ENCODE measurements around the gene IFI6.

DNA sequence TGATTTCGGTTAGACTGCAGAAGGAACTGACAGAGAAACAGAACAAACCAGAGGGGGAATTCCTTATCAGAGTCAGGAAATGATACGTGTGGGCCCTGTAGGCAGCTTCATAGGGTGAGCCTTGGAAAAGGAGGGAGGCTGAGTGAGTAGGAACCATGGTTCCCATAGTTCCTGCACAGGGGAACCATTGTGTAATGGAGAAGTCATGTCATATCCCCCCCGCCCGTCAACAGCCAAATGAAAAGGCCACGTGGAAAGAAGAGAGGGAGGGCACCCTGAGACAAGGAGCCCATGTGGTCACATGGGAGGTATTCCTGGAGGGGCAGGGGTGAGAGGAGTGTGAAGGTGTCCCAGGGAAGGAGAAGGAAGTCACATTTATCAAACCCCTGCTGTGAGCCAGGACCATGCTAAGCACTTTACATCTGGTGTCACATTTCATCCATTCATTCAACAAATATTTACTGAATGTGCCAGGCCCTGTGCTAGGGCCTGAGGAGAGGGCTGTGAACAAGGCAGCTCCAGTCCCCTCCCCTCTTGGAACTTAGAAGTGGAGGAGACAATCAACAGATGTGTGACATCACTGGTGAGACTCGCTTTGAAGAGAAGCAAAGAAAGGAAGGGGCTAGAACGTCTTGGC, 21.3 kb downstream of the IFI6 start:
- TF ChIP-seq SP1 (IDR thresholded peaks at IDR 0.05; ENCODE audit: low read depth, low read length) (no peak), POLR2A (IDR thresholded peaks at IDR 0.05; ENCODE audit: control extremely low read depth in 1 of 2, low read depth in 2 of 2, low read length in 2 of 2) (no peak), MAFK (IDR thresholded peaks at IDR 0.05; ENCODE audit: low read depth, low read length) (no peak), JUND (IDR thresholded peaks at IDR 0.05; ENCODE audit: low read length) (peak; percentile 24; the same call in 1 of the 2 replicates), SRF (IDR thresholded peaks at IDR 0.05; ENCODE audit: low read depth, low read length) (no peak), EZH2 (IDR thresholded peaks at IDR 0.05; ENCODE audit: low read depth, low read length, severe bottlenecking) (no peak), CEBPB (IDR thresholded peaks at IDR 0.05; ENCODE audit: low read depth, low read length) (no peak), GABPA (IDR thresholded peaks at IDR 0.05; ENCODE audit: borderline replicate concordance, insufficient read depth, low read length) (no peak), HDAC2 (IDR thresholded peaks at IDR 0.05; ENCODE audit: borderline replicate concordance in 1 of 2, low read depth in 2 of 2, low read length in 2 of 2) (peak in 1 of 2 experiments; percentile 72; a peak in 1 of 4 replicates), RXRA (IDR thresholded peaks at IDR 0.05; ENCODE audit: insufficient read depth, low read depth, low read length) (no peak)
- TF ChIP-seq, protein P1, sequence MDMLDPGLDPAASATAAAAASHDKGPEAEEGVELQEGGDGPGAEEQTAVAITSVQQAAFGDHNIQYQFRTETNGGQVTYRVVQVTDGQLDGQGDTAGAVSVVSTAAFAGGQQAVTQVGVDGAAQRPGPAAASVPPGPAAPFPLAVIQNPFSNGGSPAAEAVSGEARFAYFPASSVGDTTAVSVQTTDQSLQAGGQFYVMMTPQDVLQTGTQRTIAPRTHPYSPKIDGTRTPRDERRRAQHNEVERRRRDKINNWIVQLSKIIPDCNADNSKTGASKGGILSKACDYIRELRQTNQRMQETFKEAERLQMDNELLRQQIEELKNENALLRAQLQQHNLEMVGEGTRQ (IDR thresholded peaks at IDR 0.05; ENCODE audit: low read length) = no peak
- TF ChIP-seq, protein P2, sequence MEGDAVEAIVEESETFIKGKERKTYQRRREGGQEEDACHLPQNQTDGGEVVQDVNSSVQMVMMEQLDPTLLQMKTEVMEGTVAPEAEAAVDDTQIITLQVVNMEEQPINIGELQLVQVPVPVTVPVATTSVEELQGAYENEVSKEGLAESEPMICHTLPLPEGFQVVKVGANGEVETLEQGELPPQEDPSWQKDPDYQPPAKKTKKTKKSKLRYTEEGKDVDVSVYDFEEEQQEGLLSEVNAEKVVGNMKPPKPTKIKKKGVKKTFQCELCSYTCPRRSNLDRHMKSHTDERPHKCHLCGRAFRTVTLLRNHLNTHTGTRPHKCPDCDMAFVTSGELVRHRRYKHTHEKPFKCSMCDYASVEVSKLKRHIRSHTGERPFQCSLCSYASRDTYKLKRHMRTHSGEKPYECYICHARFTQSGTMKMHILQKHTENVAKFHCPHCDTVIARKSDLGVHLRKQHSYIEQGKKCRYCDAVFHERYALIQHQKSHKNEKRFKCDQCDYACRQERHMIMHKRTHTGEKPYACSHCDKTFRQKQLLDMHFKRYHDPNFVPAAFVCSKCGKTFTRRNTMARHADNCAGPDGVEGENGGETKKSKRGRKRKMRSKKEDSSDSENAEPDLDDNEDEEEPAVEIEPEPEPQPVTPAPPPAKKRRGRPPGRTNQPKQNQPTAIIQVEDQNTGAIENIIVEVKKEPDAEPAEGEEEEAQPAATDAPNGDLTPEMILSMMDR (IDR thresholded peaks at IDR 0.05; ENCODE audit: control extremely low read depth in 1 of 3, insufficient read depth in 1 of 3, low read depth in 1 of 3, low read length in 3 of 3) = no peak

Data from H1 (cell line).